IMR-90 (cell line): ENCODE results near the gene SHROOM3. TPM values are rescaled to one million over a fixed set of nuclear protein-coding genes. Genes with fewer than 3 reads are reported as not detected.

Experiments
- ATAC-seq: fragments of 200-7000 bp; cut with Tn5 transposase; 2 replicates; pipeline ENCODE4 v1.9.1; 2020; ENCODE audit warnings: low read depth, mild to moderate bottlenecking, moderate library complexity
- BruUV-seq: library from RNA; stranded (reverse); fragments of 400-500 nt; replicated peaks from 2 replicates; lab custom pipeline; 2021; lab: Mats Ljungman, UMichigan
- CTCF ChIA-PET: fragments of 300-600 bp; formaldehyde crosslinking; extraction: SDS; loops from one replicate; lab custom pipeline; 2021; ENCODE audit warnings: antibody characterized with exemption; lab: Yijun Ruan, JAX
- POLR2A ChIA-PET: fragments of 300-600 bp; sonication (Branson Sonifier 250); formaldehyde crosslinking; loops from one replicate; lab custom pipeline; 2022; ENCODE audit warnings: antibody characterized with exemption; ENCODE audit not compliant: unreplicated experiment; lab: Charles Lee
- DNase-seq: peaks from one replicate; pipeline ENCODE4 v3.0.0; 2013
- H2AFZ ChIP-seq: replicated peaks from 2 replicates; pipeline ENCODE3; 2013; ENCODE audit warnings: low read length, mild to moderate bottlenecking; ENCODE audit not compliant: poor library complexity
- H2AK5ac ChIP-seq: 2 replicates; pipeline ENCODE4 v1.6.1; 2013; ENCODE audit warnings: low read depth, low read length, inconsistent platforms
- H2AK9ac ChIP-seq: replicated peaks from 2 replicates; pipeline ENCODE3; 2013; ENCODE audit warnings: mild to moderate bottlenecking, low read depth, low read length, moderate library complexity; ENCODE audit not compliant: poor library complexity
- H2BK120ac ChIP-seq: 2 replicates; pipeline ENCODE4 v1.6.1; 2013; ENCODE audit warnings: low read depth, low read length, inconsistent platforms
- H2BK15ac ChIP-seq: 3 replicates; pipeline ENCODE4 v1.6.1; 2013; ENCODE audit warnings: low read depth, low read length, inconsistent platforms
- H2BK20ac ChIP-seq: 2 replicates; pipeline ENCODE4 v1.6.1; 2013; ENCODE audit warnings: low read depth, mild to moderate bottlenecking, inconsistent platforms, low read length, moderate library complexity
- H2BK5ac ChIP-seq: 2 replicates; pipeline ENCODE4 v1.6.1; 2013; ENCODE audit warnings: mild to moderate bottlenecking, low read depth, low read length, inconsistent platforms; ENCODE audit not compliant: poor library complexity, severe bottlenecking
- H3K14ac ChIP-seq: replicated peaks from 2 replicates; pipeline ENCODE4 v1.6.1; 2013; ENCODE audit warnings: low read depth, low read length, inconsistent platforms
- H3K18ac ChIP-seq: 2 replicates; pipeline ENCODE4 v1.6.1; 2013; ENCODE audit warnings: low read depth, low read length, control low read depth
- H3K23ac ChIP-seq: 2 replicates; pipeline ENCODE4 v1.6.1; 2013; ENCODE audit warnings: low read depth, low read length, inconsistent platforms
- H3K27ac ChIP-seq: 2 replicates; pipeline ENCODE4 v1.5.1; 2013; ENCODE audit warnings: mild to moderate bottlenecking, control low read depth, low read length; ENCODE audit not compliant: insufficient read depth
- H3K27me3 ChIP-seq: 2 replicates; pipeline ENCODE4 v1.6.1; 2013; ENCODE audit warnings: low read length; ENCODE audit not compliant: control insufficient read depth, insufficient read depth
- H3K36me3 ChIP-seq: 2 replicates; pipeline ENCODE4 v1.6.1; 2013; ENCODE audit warnings: low read length, mixed read lengths; ENCODE audit not compliant: control insufficient read depth, insufficient read depth
- H3K4ac ChIP-seq: 2 replicates; pipeline ENCODE4 v1.6.1; 2013; ENCODE audit warnings: low read depth, low read length, inconsistent platforms
- H3K4me1 ChIP-seq: 2 replicates; pipeline ENCODE4 v1.6.1; 2013; ENCODE audit warnings: low read length, mixed read lengths; ENCODE audit not compliant: control insufficient read depth, insufficient read depth
- H3K4me2 ChIP-seq: 2 replicates; pipeline ENCODE4 v1.6.1; 2013; ENCODE audit warnings: low read depth, mild to moderate bottlenecking, control low read depth, low read length, moderate library complexity
- H3K4me3 ChIP-seq: 2 replicates; pipeline ENCODE4 v1.5.1; 2013; ENCODE audit warnings: low read depth, mild to moderate bottlenecking, control low read depth, low read length, moderate library complexity; ENCODE audit not compliant: insufficient read depth
- H3K56ac ChIP-seq: 2 replicates; pipeline ENCODE4 v1.6.1; 2013; ENCODE audit warnings: low read length, inconsistent platforms; ENCODE audit not compliant: insufficient read depth; ENCODE audit errors: extremely low read depth
- H3K79me1 ChIP-seq, 2 experiments: 2 replicates each; pipeline ENCODE4 v1.6.1; 2013; ENCODE audit warnings: low read length in 2 of 2, inconsistent platforms in 1 of 2, low read depth in 1 of 2
- H3K9ac ChIP-seq: 2 replicates; pipeline ENCODE4 v1.6.1; 2013; ENCODE audit warnings: low read depth, low read length, control low read depth
- H3K9me1 ChIP-seq: 2 replicates; pipeline ENCODE4 v1.6.1; 2013; ENCODE audit warnings: low read length, inconsistent platforms; ENCODE audit not compliant: insufficient read depth
- H3K9me3 ChIP-seq: 2 replicates; pipeline ENCODE4 v1.6.1; 2013; ENCODE audit warnings: low read length; ENCODE audit not compliant: control insufficient read depth, insufficient read depth
- H4K20me1 ChIP-seq: 2 replicates; pipeline ENCODE4 v1.6.1; 2013; ENCODE audit warnings: low read length, inconsistent platforms; ENCODE audit not compliant: insufficient read depth
- H4K5ac ChIP-seq: 2 replicates; pipeline ENCODE4 v1.6.1; 2013; ENCODE audit warnings: mild to moderate bottlenecking, low read depth, low read length, control low read depth
- H4K8ac ChIP-seq, 2 experiments: 2 replicates each; pipeline ENCODE4 v1.6.1; 2013; ENCODE audit warnings: low read depth in 2 of 2, low read length in 2 of 2, control low read depth in 1 of 2, inconsistent platforms in 1 of 2
- H4K91ac ChIP-seq: 2 replicates; pipeline ENCODE4 v1.6.1; 2013; ENCODE audit warnings: low read depth, low read length, inconsistent platforms; ENCODE audit not compliant: insufficient read depth
- CHD1 ChIP-seq: IDR thresholded peaks from 2 replicates; pipeline ENCODE4 v1.6.1; 2012; ENCODE audit warnings: low read depth, low read length, improper control_type of control experiment
- ELK1 ChIP-seq: fragments of 150-350 bp; IDR thresholded peaks from 2 replicates; pipeline ENCODE4 v1.6.1; 2016; ENCODE audit warnings: low read depth, mild to moderate bottlenecking, low read length, moderate library complexity, borderline replicate concordance
- MAFK ChIP-seq: IDR thresholded peaks from 2 replicates; pipeline ENCODE4 v1.6.1; 2012; ENCODE audit warnings: low read depth, low read length, improper control_type of control experiment
- MXI1 ChIP-seq: IDR thresholded peaks from 2 replicates; pipeline ENCODE4 v1.6.1; 2012; ENCODE audit warnings: low read depth, mild to moderate bottlenecking, low read length, moderate library complexity, borderline replicate concordance
- NFE2L2 ChIP-seq: fragments of 150-350 bp; IDR thresholded peaks from 2 replicates; pipeline ENCODE4 v1.6.1; 2016; ENCODE audit warnings: low read depth, mild to moderate bottlenecking, low read length
- POLR2A ChIP-seq: IDR thresholded peaks from 2 replicates; pipeline ENCODE4 v1.6.1; 2012; ENCODE audit warnings: mild to moderate bottlenecking, low read depth, low read length
- RAD21 ChIP-seq: IDR thresholded peaks from 2 replicates; pipeline ENCODE4 v1.6.1; 2012; ENCODE audit warnings: low read length, improper control_type of control experiment
- RCOR1 ChIP-seq: IDR thresholded peaks from 2 replicates; pipeline ENCODE4 v1.6.1; 2012; ENCODE audit warnings: mild to moderate bottlenecking, low read length, improper control_type of control experiment; ENCODE audit not compliant: insufficient replicate concordance
- WGBS, 2 experiments: methylation state at CpG; one replicate each; pipeline versions ENCODE4 v1.1.5 to v1.1.7; 2013; ENCODE audit warnings: missing lambda C conversion rate in 2 of 2; ENCODE audit not compliant: insufficient read length in 1 of 2; ENCODE audit errors: extremely low coverage in 2 of 2; 5-methylcytosine and 5-hydroxymethylcytosine counted together
- dilution Hi-C: fragments of 300-500 bp; cut with HindIII; formaldehyde crosslinking; loops from one replicate; pipeline ENCODE4 v1.14.3; 2018; ENCODE audit warnings: low sequenced_read_pairs; ENCODE audit not compliant: unreplicated experiment
- in situ Hi-C: fragments of 300-500 bp; cut with MboI; formaldehyde crosslinking; loops from 3 replicates; pipeline ENCODE4 v1.14.3; 2019; ENCODE audit warnings: low sequenced_read_pairs, inconsistent platforms, mixed read lengths
- intact Hi-C: fragments of 100-400 bp; cut with micrococcal nuclease; formaldehyde crosslinking; loops from 2 replicates; pipeline ENCODE4 v1.10.0; 2022
- polyA plus RNA-seq, 3 experiments: library from polyadenylated mRNA; depleted of rRNA; stranded (reverse); fragments of >200 nt; gene quantifications; 2 replicates each; pipeline ENCODE4 v1.2.3, GENCODE V29; 2012; ENCODE audit warnings: low replicate concordance in 1 of 3
- total RNA-seq: library from RNA; depleted of rRNA; stranded (reverse); fragments of >200 nt; gene quantifications from 2 replicates; pipeline ENCODE4 v1.2.3, GENCODE V29; 2012

SHROOM3 gene
- total and polyA plus RNA-seq, 2 of the 4 experiments (the other 2 are of a cell fraction): 10.8 to 19.5 TPM

GRCh38 chr4:76762137-76763130 lies 327.4 kb downstream of the SHROOM3 start (continued):
- no peak for TF ChIP-seq NFE2L2
- TF ChIP-seq CHD1: no peak
- no peak for TF ChIP-seq POLR2A

DNA sequence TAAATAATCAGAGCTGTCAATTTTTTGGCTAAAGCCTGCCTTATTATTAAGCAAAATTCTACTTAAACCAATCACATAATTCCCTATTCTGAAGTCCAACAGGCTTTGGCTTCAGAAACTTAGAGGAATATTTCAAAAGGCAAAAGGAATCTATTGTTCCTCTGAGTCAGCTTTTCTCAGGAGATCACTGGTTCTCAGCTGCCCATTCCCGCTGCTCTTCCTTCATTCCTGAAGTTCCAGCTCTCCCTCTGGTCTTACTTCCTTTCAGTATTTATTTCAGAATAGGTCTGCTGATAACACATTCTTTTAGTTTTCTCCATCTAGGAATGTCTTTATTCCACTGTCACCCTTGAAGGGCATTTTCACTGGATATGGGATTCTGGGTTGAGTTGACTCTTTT lies 329.2 kb downstream of the SHROOM3 start:
- peak overlapping the region; percentile 44; the same call in 1 of the 2 replicates for H3K4me2 ChIP-seq
- H2AK9ac ChIP-seq: no peak overlapping the region
- no peak overlapping the region for H2AK5ac ChIP-seq
- H3K56ac ChIP-seq: no peak overlapping the region
- peak overlapping the region; percentile 52; the same call in 1 of the 2 replicates for H3K27ac ChIP-seq
- TF ChIP-seq MAFK: peak; percentile 82
- no peak for TF ChIP-seq RCOR1
- no peak for TF ChIP-seq CHD1
- no peak for TF ChIP-seq MXI1
- no peak for TF ChIP-seq ELK1
- TF ChIP-seq RAD21: no peak
- no peak for TF ChIP-seq POLR2A
- no peaks in the 10 kb centered on the region for H3K9me3 ChIP-seq
- peak; percentile 70 for ATAC-seq
- H4K91ac ChIP-seq: no peak overlapping the region; the same call in 1 of the 2 replicates
- no peak overlapping the region for H3K9ac ChIP-seq
- ChIA-PET CTCF (interaction anchor here (0.5 to 1.0 kb wide), 4 partner anchors 8 to 87 kb away, joined by 3 read pairs; no protein-coding TSS in a partner anchor), POLR2A (interaction anchor here (0.9 kb wide), 1 partner anchor 11 kb away, joined by 5 read pairs; no protein-coding TSS in a partner anchor)
- no peaks in the 10 kb centered on the region for H4K20me1 ChIP-seq
- no peak overlapping the region for H3K4me3 ChIP-seq
- H4K5ac ChIP-seq: peak overlapping the region; percentile 26; the same call in 1 of the 2 replicates
- peak overlapping the region; percentile 69; the same call in 1 of the 2 replicates for H3K18ac ChIP-seq
- BruUV-seq: no TSS peak
- peaks cover 20% of the 10 kb centered on the region for H3K36me3 ChIP-seq
- no peak overlapping the region; the same call in 1 of the 2 replicates for H2BK20ac ChIP-seq
- peak overlapping the region; percentile 2; the same call in 1 of the 2 replicates for H3K4ac ChIP-seq
- H3K9me1 ChIP-seq: peaks cover 8% of the 10 kb centered on the region
- no CpG with 5 or more reads among the region's 1 CpG for WGBS, 2 experiments
- dilution Hi-C loops: no loop called here
- in situ Hi-C loops: loop anchor here (25.0 kb wide), 1 partner anchor 398 kb away; the partner anchor contains the start of gene CCNG2
- H2BK120ac ChIP-seq: peak overlapping the region; percentile 31
- H3K4me1 ChIP-seq: peaks cover 25% of the 10 kb centered on the region
- no peak overlapping the region for H2AFZ ChIP-seq
- H4K8ac ChIP-seq: no peak overlapping the region
- no peak overlapping the region; the same call in 1 of the 2 replicates for H3K23ac ChIP-seq
- peaks cover 49 to 75% of the 10 kb centered on the region in 2 experiments for H3K79me1 ChIP-seq
- peak overlapping the region; percentile 33 for H2BK5ac ChIP-seq
- peak overlapping the region; percentile 2; the same call in 1 of the 3 replicates for H2BK15ac ChIP-seq
- H3K14ac ChIP-seq: no peak overlapping the region; the same call in 1 of the 2 replicates
- DNase-seq: peak; percentile 82
- intact Hi-C loops: no loop called here
- no peaks in the 10 kb centered on the region for H3K27me3 ChIP-seq
